Measurements from ENCODE around the gene ATP1A1. TPM values are rescaled to one million over a fixed set of nuclear protein-coding genes. Genes with fewer than 3 reads are reported as not detected.

The ATP1A1 gene
- total RNA-seq, 1 donor from 2014 or later, result 78.4 TPM

DNA sequence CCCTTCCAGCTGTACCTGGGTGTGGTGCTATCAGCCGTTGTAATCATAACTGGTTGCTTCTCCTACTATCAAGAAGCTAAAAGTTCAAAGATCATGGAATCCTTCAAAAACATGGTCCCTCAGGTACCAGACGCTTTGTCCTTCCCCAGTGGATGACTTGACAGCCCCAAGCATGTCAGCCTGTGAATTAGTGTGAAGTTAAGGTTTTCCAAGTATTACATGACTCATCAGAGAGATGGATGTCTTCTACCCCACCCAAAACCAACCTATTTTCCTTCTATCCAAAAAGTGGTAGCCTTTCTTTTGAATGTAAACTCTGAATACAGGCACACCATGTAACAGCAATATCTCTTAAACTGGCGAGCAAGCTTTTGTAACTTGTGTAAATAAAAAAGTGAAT, 15.1 kb downstream of the ATP1A1 start:
- Mint-ChIP-seq H3K27ac (ENCODE audit: unreplicated experiment) (peak overlapping the region; percentile 26), H3K27me3 (ENCODE audit: unreplicated experiment) (no peaks in the 10 kb centered on the region), H3K9me3 (ENCODE audit: unreplicated experiment) (no peaks in the 10 kb centered on the region), H3K36me3 (ENCODE audit: unreplicated experiment) (peaks cover 13% of the 10 kb centered on the region), H3K4me3 (ENCODE audit: unreplicated experiment) (no peak overlapping the region), H3K4me1 (ENCODE audit: low read depth, unreplicated experiment) (peaks cover 4% of the 10 kb centered on the region)
- TF ChIP-seq, protein P1, sequence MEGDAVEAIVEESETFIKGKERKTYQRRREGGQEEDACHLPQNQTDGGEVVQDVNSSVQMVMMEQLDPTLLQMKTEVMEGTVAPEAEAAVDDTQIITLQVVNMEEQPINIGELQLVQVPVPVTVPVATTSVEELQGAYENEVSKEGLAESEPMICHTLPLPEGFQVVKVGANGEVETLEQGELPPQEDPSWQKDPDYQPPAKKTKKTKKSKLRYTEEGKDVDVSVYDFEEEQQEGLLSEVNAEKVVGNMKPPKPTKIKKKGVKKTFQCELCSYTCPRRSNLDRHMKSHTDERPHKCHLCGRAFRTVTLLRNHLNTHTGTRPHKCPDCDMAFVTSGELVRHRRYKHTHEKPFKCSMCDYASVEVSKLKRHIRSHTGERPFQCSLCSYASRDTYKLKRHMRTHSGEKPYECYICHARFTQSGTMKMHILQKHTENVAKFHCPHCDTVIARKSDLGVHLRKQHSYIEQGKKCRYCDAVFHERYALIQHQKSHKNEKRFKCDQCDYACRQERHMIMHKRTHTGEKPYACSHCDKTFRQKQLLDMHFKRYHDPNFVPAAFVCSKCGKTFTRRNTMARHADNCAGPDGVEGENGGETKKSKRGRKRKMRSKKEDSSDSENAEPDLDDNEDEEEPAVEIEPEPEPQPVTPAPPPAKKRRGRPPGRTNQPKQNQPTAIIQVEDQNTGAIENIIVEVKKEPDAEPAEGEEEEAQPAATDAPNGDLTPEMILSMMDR (IDR thresholded peaks at IDR 0.05; ENCODE audit: partially characterized antibody, unreplicated experiment), result no peak
- DNase-seq, result no peak

DNA sequence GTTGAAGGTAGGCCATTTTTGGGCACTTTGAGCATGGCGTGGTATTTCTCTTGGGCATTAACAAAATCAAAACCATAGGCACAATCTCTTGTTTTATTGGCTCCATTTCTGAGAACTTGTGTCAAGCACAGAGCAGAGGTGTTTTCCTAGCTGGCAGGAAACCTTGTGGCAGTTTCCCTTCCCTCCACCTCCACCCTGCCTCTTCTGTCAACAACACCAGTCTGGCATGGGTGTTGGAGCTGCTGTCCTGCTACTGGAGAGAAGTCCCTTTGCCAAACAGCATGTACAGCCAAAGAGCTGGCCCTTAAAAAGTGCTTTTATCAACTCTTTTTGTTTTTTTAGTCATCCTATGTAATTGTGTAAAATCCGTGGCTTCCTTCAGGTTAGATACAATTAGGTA, 16.0 kb downstream of the ATP1A1 start:
- Mint-ChIP-seq H3K4me3 (ENCODE audit: unreplicated experiment) (no peak overlapping the region), H3K36me3 (ENCODE audit: unreplicated experiment) (peaks cover 13% of the 10 kb centered on the region), H3K27me3 (ENCODE audit: unreplicated experiment) (no peaks in the 10 kb centered on the region), H3K9me3 (ENCODE audit: unreplicated experiment) (no peaks in the 10 kb centered on the region), H3K27ac (ENCODE audit: unreplicated experiment) (no peak overlapping the region), H3K4me1 (ENCODE audit: low read depth, unreplicated experiment) (peaks cover 4% of the 10 kb centered on the region)
- no peak for DNase-seq
- TF ChIP-seq, protein P1 (IDR thresholded peaks at IDR 0.05; ENCODE audit: partially characterized antibody, unreplicated experiment), result no peak

DNA sequence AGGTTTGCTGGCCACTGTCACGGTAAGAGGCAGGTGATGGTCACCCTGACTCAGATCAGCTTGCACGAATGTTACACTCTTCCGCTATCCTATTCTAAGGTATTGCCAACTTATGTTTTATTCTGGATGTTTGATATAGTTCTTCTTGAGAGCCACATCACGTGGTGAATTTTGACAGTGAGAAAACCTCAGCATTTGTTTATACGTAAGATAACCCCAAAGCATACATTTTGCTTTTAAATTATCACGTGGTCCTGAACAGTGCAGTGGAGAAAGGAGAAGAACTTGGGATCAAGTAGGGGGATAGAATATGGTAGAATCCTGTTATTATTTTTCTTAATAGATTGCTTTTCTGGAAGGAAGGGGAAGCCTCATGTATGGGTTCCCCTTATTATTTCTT, 16.6 kb downstream of the ATP1A1 start:
- H3K27ac Mint-ChIP-seq (ENCODE audit: unreplicated experiment), result no peak overlapping the region
- H3K27me3 Mint-ChIP-seq (ENCODE audit: unreplicated experiment), result no peaks in the 10 kb centered on the region
- H3K4me3 Mint-ChIP-seq (ENCODE audit: unreplicated experiment), result no peak overlapping the region
- H3K36me3 Mint-ChIP-seq (ENCODE audit: unreplicated experiment), result peaks cover 13% of the 10 kb centered on the region
- peaks cover 4% of the 10 kb centered on the region for H3K4me1 Mint-ChIP-seq (ENCODE audit: low read depth, unreplicated experiment)
- no peak for DNase-seq
- TF ChIP-seq, protein P1 (IDR thresholded peaks at IDR 0.05; ENCODE audit: partially characterized antibody, unreplicated experiment), result no peak
- no peaks in the 10 kb centered on the region for H3K9me3 Mint-ChIP-seq (ENCODE audit: unreplicated experiment)

DNA sequence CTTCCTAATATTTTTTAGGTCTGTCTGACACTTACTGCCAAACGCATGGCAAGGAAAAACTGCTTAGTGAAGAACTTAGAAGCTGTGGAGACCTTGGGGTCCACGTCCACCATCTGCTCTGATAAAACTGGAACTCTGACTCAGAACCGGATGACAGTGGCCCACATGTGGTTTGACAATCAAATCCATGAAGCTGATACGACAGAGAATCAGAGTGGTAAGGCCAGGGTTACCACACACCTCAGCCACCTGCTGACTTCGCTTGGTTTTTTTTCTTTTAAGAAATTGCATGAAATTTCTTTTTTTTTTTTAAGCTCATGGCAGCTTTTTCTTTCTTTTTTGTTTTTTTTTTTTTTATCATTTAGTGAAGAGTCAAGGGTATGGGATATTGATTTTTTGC, 17.2 kb downstream of the ATP1A1 start:
- Mint-ChIP-seq H3K4me1 (ENCODE audit: low read depth, unreplicated experiment) (peaks cover 4% of the 10 kb centered on the region), H3K27me3 (ENCODE audit: unreplicated experiment) (peaks cover 2% of the 10 kb centered on the region), H3K9me3 (ENCODE audit: unreplicated experiment) (no peaks in the 10 kb centered on the region), H3K36me3 (ENCODE audit: unreplicated experiment) (peaks cover 13% of the 10 kb centered on the region), H3K27ac (ENCODE audit: unreplicated experiment) (no peak overlapping the region), H3K4me3 (ENCODE audit: unreplicated experiment) (no peak overlapping the region)
- TF ChIP-seq, protein P1 (IDR thresholded peaks at IDR 0.05; ENCODE audit: partially characterized antibody, unreplicated experiment), result no peak
- DNase-seq, result no peak

DNA sequence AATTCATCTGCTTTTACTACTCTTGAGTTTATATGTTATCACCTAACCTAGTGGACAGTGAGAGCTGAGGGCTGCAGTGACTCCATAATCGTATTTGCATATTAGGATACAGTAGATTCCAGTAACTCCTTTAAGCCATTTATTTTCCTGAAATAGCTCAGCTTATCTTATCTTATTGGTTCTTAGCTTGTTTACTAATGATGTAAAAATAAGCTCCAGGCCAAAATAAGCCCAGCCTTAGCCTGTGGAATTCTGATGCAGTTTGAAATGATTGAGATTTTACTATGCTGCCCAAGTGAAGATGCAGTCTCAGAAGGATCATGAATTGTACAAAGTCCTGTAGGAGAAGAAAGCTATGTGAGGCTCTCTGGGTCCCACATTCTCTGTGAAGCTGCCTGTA, 18.1 kb downstream of the ATP1A1 start:
- TF ChIP-seq, protein P1 (IDR thresholded peaks at IDR 0.05; ENCODE audit: partially characterized antibody, unreplicated experiment), result no peak
- H3K4me3 Mint-ChIP-seq (ENCODE audit: unreplicated experiment), result no peak overlapping the region
- H3K36me3 Mint-ChIP-seq (ENCODE audit: unreplicated experiment), result peaks cover 13% of the 10 kb centered on the region

More for the DNA sequence above, 18.1 kb downstream of the ATP1A1 start:
- DNase-seq, result no peak
- Mint-ChIP-seq H3K27me3 (ENCODE audit: unreplicated experiment) (peaks cover 2% of the 10 kb centered on the region), H3K4me1 (ENCODE audit: low read depth, unreplicated experiment) (peaks cover 4% of the 10 kb centered on the region), H3K27ac (ENCODE audit: unreplicated experiment) (no peak overlapping the region), H3K9me3 (ENCODE audit: unreplicated experiment) (no peaks in the 10 kb centered on the region)

Data from glutamatergic neuron (in vitro differentiated cells).